Measurements from ENCODE around the gene PRDM12. TPM values are rescaled to one million over a fixed set of nuclear protein-coding genes. Genes with fewer than 3 reads are reported as not detected.

PRDM12 gene
- total RNA-seq, 2 experiments from 2014 or later: 0.14 TPM; not detected in 1

DNA sequence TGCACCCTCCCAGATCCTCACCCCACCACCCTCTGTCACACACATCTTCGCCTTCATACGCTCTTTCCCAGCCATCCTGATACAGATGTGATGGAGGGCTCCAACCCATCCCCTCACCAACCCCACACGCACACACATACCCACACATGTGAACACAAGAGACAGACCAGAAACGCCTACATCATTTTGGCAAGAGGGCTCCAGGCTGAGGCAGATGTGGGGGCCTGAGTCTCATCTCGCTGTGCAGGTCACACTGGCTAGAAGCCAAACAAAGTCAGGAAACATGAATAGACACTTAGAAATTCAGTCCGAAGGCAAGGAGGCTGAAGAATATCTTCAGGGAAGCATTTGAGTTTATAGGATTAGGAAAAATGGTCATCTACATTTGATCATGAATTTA is 6.2 kb downstream of the PRDM12 start:
- no peaks in the 10 kb centered on the region for H3K36me3 Mint-ChIP-seq (ENCODE audit: low read depth)
- H3K4me1 Mint-ChIP-seq (ENCODE audit: low read depth): peaks cover under 1% of the 10 kb centered on the region
- H3K27me3 Mint-ChIP-seq: peaks cover 24% of the 10 kb centered on the region
- intact Hi-C loops (cut with micrococcal nuclease): no loop called here
- TF ChIP-seq, protein P1, sequence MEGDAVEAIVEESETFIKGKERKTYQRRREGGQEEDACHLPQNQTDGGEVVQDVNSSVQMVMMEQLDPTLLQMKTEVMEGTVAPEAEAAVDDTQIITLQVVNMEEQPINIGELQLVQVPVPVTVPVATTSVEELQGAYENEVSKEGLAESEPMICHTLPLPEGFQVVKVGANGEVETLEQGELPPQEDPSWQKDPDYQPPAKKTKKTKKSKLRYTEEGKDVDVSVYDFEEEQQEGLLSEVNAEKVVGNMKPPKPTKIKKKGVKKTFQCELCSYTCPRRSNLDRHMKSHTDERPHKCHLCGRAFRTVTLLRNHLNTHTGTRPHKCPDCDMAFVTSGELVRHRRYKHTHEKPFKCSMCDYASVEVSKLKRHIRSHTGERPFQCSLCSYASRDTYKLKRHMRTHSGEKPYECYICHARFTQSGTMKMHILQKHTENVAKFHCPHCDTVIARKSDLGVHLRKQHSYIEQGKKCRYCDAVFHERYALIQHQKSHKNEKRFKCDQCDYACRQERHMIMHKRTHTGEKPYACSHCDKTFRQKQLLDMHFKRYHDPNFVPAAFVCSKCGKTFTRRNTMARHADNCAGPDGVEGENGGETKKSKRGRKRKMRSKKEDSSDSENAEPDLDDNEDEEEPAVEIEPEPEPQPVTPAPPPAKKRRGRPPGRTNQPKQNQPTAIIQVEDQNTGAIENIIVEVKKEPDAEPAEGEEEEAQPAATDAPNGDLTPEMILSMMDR (IDR thresholded peaks at IDR 0.05): no peak
- H3K27ac Mint-ChIP-seq: no peak overlapping the region
- H3K9me3 Mint-ChIP-seq: no peaks in the 10 kb centered on the region
- no peak overlapping the region for H3K4me3 Mint-ChIP-seq
- DNase-seq (no peak), ATAC-seq (no peak)
- ChIA-PET CTCF (interaction anchor here (0.8 to 0.9 kb wide), 2 partner anchors 14 to 36 kb away, joined by 3 read pairs; no protein-coding TSS in a partner anchor), POLR2A (no interaction called here)

DNA sequence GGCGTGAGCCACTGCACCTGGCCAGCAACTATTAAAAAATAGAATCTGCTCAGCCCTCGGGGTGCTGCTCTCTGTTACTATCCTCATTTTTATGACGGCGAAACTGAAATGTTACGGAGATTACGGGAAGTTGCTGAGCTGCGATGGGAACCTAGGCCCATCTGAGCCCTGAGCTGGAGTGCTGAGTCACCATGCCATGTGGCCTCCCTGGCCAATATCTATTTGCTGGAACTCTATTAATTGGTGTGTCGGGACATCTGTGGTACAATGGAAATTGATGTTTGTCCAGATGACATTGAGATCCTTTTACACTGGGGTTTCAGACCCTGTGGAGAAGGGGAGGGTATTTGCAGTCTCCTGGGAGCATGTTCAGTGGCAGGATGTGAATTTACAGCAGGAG is 8.1 kb downstream of the PRDM12 start:
- ATAC-seq: no peak
- Mint-ChIP-seq H3K27me3 (peaks cover 10% of the 10 kb centered on the region), H3K9me3 (no peaks in the 10 kb centered on the region), H3K36me3 (ENCODE audit: low read depth) (no peaks in the 10 kb centered on the region), H3K4me3 (no peak overlapping the region), H3K4me1 (ENCODE audit: low read depth) (no peaks in the 10 kb centered on the region), H3K27ac (no peak overlapping the region)
- TF ChIP-seq, protein P1 (IDR thresholded peaks at IDR 0.05): no peak
- intact Hi-C loops (cut with micrococcal nuclease): no loop called here
- ChIA-PET POLR2A (no interaction called here), CTCF (no interaction called here)
- DNase-seq: no peak

DNA sequence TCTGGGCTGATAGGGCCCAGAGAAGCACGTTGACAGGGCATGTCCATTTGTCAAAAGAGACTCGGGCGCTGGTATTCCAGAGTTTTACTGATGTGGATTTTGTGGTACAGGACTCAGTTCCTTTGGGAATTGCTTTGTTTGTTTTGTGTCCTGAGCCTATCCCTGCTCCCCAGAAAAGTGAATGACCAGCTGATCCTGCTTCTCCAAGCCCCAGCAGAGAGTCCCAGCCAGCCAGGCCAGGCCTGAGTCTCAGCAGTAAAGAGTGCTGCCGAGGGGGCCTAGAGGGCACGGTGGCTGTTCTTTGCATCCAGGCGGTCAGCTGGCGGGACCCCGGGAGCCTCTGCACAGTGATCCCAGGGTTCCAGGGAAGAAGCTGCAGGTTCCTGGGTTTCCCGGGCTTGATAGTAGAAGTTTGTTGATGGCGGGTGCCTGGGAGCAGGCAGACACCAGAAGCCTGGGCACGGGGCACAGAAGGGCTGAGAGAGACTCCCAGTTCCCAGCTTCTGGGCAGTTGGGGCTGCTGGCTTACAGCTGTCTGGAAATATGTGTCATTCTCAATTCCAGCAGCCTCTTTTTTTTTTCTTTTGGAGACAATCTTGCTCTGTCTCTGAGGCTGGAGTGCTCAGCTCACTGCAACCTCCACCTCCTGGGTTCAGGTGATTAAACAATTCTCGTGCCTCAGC is 8.7 kb downstream of the PRDM12 start:
- H3K9me3 Mint-ChIP-seq: no peaks in the 10 kb centered on the region
- H3K36me3 Mint-ChIP-seq (ENCODE audit: low read depth): no peaks in the 10 kb centered on the region
- ATAC-seq (no peak), DNase-seq (no peak)
- no peaks in the 10 kb centered on the region for H3K4me1 Mint-ChIP-seq (ENCODE audit: low read depth)
- peaks cover 6% of the 10 kb centered on the region for H3K27me3 Mint-ChIP-seq
- ChIA-PET CTCF (no interaction called here), POLR2A (no interaction called here)
- no peak overlapping the region for H3K4me3 Mint-ChIP-seq
- intact Hi-C loops (cut with micrococcal nuclease): no loop called here
- no peak overlapping the region for H3K27ac Mint-ChIP-seq
- TF ChIP-seq, protein P1 (IDR thresholded peaks at IDR 0.05): no peak

- peaks cover 3% of the 10 kb centered on the region for H3K27me3 Mint-ChIP-seq
- ATAC-seq (no peak), DNase-seq (no peak)
- intact Hi-C loops (cut with micrococcal nuclease): no loop called here
- H3K27ac Mint-ChIP-seq: no peak overlapping the region
- H3K4me3 Mint-ChIP-seq: no peak overlapping the region
- H3K9me3 Mint-ChIP-seq: no peaks in the 10 kb centered on the region
- CTCF ChIA-PET: no interaction called here
- no peaks in the 10 kb centered on the region for H3K4me1 Mint-ChIP-seq (ENCODE audit: low read depth)
- no peaks in the 10 kb centered on the region for H3K36me3 Mint-ChIP-seq (ENCODE audit: low read depth)
- TF ChIP-seq, protein P1 (IDR thresholded peaks at IDR 0.05): no peak
- POLR2A ChIA-PET: no interaction called here
Observed at GRCh38 chr9:130675396-130675795, 11.0 kb downstream of the PRDM12 start.

GRCh38 chr9:130677252-130677651 is 12.9 kb downstream of the PRDM12 start:
- ChIA-PET POLR2A (interaction anchor here (0.8 kb wide), 1 partner anchor 42 kb away, joined by 3 read pairs; no protein-coding TSS in a partner anchor), CTCF (no interaction called here)
- Mint-ChIP-seq H3K36me3 (ENCODE audit: low read depth) (no peaks in the 10 kb centered on the region), H3K4me3 (no peak overlapping the region), H3K27me3 (peaks cover 3% of the 10 kb centered on the region), H3K9me3 (no peaks in the 10 kb centered on the region), H3K27ac (no peak overlapping the region), H3K4me1 (ENCODE audit: low read depth) (peaks cover 4% of the 10 kb centered on the region)
- TF ChIP-seq, protein P1 (IDR thresholded peaks at IDR 0.05): no peak
- DNase-seq (no peak), ATAC-seq (no peak)
- intact Hi-C loops (cut with micrococcal nuclease): no loop called here

All from activated CD8-positive, alpha-beta T cell treated with anti-CD3 and anti-CD28 coated beads for 36 hours (primary cell).